H9 (cell line): Measurements from ENCODE around the gene BLMH. TPM values are rescaled to one million over a fixed set of nuclear protein-coding genes. Genes with fewer than 3 reads are reported as not detected.
A peak's percentile ranks its signal among the peaks of the same experiment; 100 is the strongest.

Experiments used
- DNase-seq: peaks from one replicate; pipeline ENCODE4 v3.0.0-alpha.2; 2017
- H2AFZ ChIP-seq: one replicate; pipeline ENCODE4 v1.6.1; 2013; ENCODE audit warnings: mild to moderate bottlenecking, low read length, control low read depth, moderate library complexity
- H2AK5ac ChIP-seq: 2 replicates; pipeline ENCODE4 v1.6.1; 2013; ENCODE audit warnings: low read length, control low read depth, mixed read lengths; ENCODE audit not compliant: insufficient read length
- H2BK120ac ChIP-seq: one replicate; pipeline ENCODE4 v1.6.1; 2013; ENCODE audit warnings: low read depth, mild to moderate bottlenecking, low read length, control low read depth, inconsistent platforms; ENCODE audit not compliant: poor library complexity, severe bottlenecking
- H2BK12ac ChIP-seq: 2 replicates; pipeline ENCODE4 v1.6.1; 2013; ENCODE audit warnings: low read length, control low read depth, mixed read lengths, low read depth; ENCODE audit not compliant: insufficient read length
- H2BK15ac ChIP-seq: 2 replicates; pipeline ENCODE4 v1.6.1; 2013; ENCODE audit warnings: low read depth, low read length, control low read depth
- H2BK20ac ChIP-seq: one replicate; pipeline ENCODE4 v1.6.1; 2013; ENCODE audit warnings: low read depth, mild to moderate bottlenecking, low read length, control low read depth, inconsistent platforms; ENCODE audit not compliant: poor library complexity, severe bottlenecking
- H2BK5ac ChIP-seq: 2 replicates; pipeline ENCODE4 v1.6.1; 2013; ENCODE audit warnings: low read length, control low read depth, mixed read lengths; ENCODE audit not compliant: insufficient read length
- H3K14ac ChIP-seq: 2 replicates; pipeline ENCODE4 v1.6.1; 2013; ENCODE audit warnings: low read length, control low read depth; ENCODE audit not compliant: insufficient read depth
- H3K18ac ChIP-seq: 2 replicates; pipeline ENCODE4 v1.6.1; 2013; ENCODE audit warnings: low read depth, mild to moderate bottlenecking, mixed read lengths, low read length, control low read depth; ENCODE audit not compliant: insufficient read length
- H3K23ac ChIP-seq: 2 replicates; pipeline ENCODE4 v1.6.1; 2013; ENCODE audit warnings: low read length, control low read depth, mixed read lengths, low read depth; ENCODE audit not compliant: insufficient read length
- H3K23me2 ChIP-seq: 2 replicates; pipeline ENCODE4 v1.6.1; 2013; ENCODE audit warnings: low read depth, mild to moderate bottlenecking, mixed read lengths, low read length, control low read depth; ENCODE audit not compliant: insufficient read length, poor library complexity, severe bottlenecking
- H3K27ac ChIP-seq: 2 replicates; pipeline ENCODE4 v1.5.1; 2013; ENCODE audit warnings: low read length, control low read depth, mixed read lengths, low read depth; ENCODE audit not compliant: insufficient read length
- H3K27me3 ChIP-seq: 2 replicates; pipeline ENCODE4 v1.6.1; 2013; ENCODE audit warnings: low read length, control low read depth, inconsistent platforms; ENCODE audit not compliant: insufficient read depth
- H3K4ac ChIP-seq: 2 replicates; pipeline ENCODE4 v1.6.1; 2013; ENCODE audit warnings: low read depth, mild to moderate bottlenecking, control low read depth, inconsistent platforms, low read length, moderate library complexity
- H3K4me1 ChIP-seq: 2 replicates; pipeline ENCODE4 v1.6.1; 2013; ENCODE audit warnings: low read length, control low read depth, inconsistent platforms; ENCODE audit not compliant: insufficient read depth
- H3K4me2 ChIP-seq: 2 replicates; pipeline ENCODE4 v1.6.1; 2013; ENCODE audit warnings: low read length, control low read depth, mixed read lengths; ENCODE audit not compliant: insufficient read length, insufficient read depth
- H3K56ac ChIP-seq: 2 replicates; pipeline ENCODE4 v1.6.1; 2013; ENCODE audit warnings: low read depth, mild to moderate bottlenecking, mixed read lengths, low read length, control low read depth; ENCODE audit not compliant: insufficient read length
- H3K79me1 ChIP-seq: 2 replicates; pipeline ENCODE4 v1.6.1; 2013; ENCODE audit warnings: low read depth, mild to moderate bottlenecking, moderate library complexity, low read length, control low read depth, inconsistent platforms; ENCODE audit not compliant: insufficient read depth, poor library complexity, severe bottlenecking
- H3K79me2 ChIP-seq: 2 replicates; pipeline ENCODE4 v1.6.1; 2013; ENCODE audit warnings: low read length, control low read depth, inconsistent platforms; ENCODE audit not compliant: insufficient read depth
- H3K9ac ChIP-seq: 2 replicates; pipeline ENCODE4 v1.6.1; 2013; ENCODE audit warnings: low read length, control low read depth, mixed read lengths; ENCODE audit not compliant: insufficient read length; ENCODE audit errors: extremely low read depth
- H3K9me3 ChIP-seq: one replicate; pipeline ENCODE4 v1.6.1; 2013; ENCODE audit warnings: low read depth, low read length, inconsistent platforms; ENCODE audit not compliant: control insufficient read depth
- H3T11ph ChIP-seq: one replicate; pipeline ENCODE4 v1.6.1; 2013; ENCODE audit warnings: mild to moderate bottlenecking, low read length, control low read depth, inconsistent platforms
- H4K20me1 ChIP-seq: one replicate; pipeline ENCODE4 v1.6.1; 2013; ENCODE audit not compliant: control insufficient read depth, insufficient read length, insufficient read depth
- H4K5ac ChIP-seq: 2 replicates; pipeline ENCODE4 v1.6.1; 2013; ENCODE audit warnings: low read depth, mild to moderate bottlenecking, mixed read lengths, low read length, control low read depth; ENCODE audit not compliant: insufficient read length
- H4K8ac ChIP-seq: replicated peaks from 2 replicates; pipeline ENCODE4 v1.6.1; 2013; ENCODE audit warnings: low read length, control low read depth, mixed read lengths, low read depth; ENCODE audit not compliant: insufficient read length
- H4K91ac ChIP-seq: 2 replicates; pipeline ENCODE4 v1.6.1; 2013; ENCODE audit warnings: low read depth, mild to moderate bottlenecking, moderate library complexity, mixed read lengths, low read length, control low read depth; ENCODE audit not compliant: insufficient read length
- H3K27ac Mint-ChIP-seq, 3 experiments: 2 replicates in 2 of 3; 3 replicates in 1 of 3; pipeline ENCODE4 v1.8.0; 2020 to 2021; ENCODE audit warnings: mixed read lengths in 3 of 3, mild to moderate bottlenecking in 1 of 3, moderate library complexity in 1 of 3
- H3K27me3 Mint-ChIP-seq: 2 replicates; pipeline ENCODE4 v1.8.0; 2021; ENCODE audit warnings: low read depth, mild to moderate bottlenecking, moderate library complexity, mixed read lengths
- H3K36me3 Mint-ChIP-seq, 3 experiments: 2 replicates in 2 of 3; 3 replicates in 1 of 3; pipeline ENCODE4 v1.8.0; 2020 to 2021; ENCODE audit warnings: low read depth in 3 of 3, mixed read lengths in 3 of 3; ENCODE audit not compliant: insufficient read depth in 1 of 3
- H3K4me1 Mint-ChIP-seq, 2 experiments: 2 replicates each; pipeline ENCODE4 v1.8.0; 2020; ENCODE audit warnings: mixed read lengths in 2 of 2
- H3K4me3 Mint-ChIP-seq, 2 experiments: 2 replicates in 1 of 2; 3 replicates in 1 of 2; pipeline ENCODE4 v1.8.0; 2020 to 2021; ENCODE audit warnings: mild to moderate bottlenecking in 2 of 2, mixed read lengths in 2 of 2, moderate library complexity in 1 of 2
- H3K9me3 Mint-ChIP-seq, 2 experiments: 2 replicates in 1 of 2; 3 replicates in 1 of 2; pipeline ENCODE4 v1.8.0; 2020; ENCODE audit warnings: mild to moderate bottlenecking in 2 of 2, mixed read lengths in 2 of 2, moderate library complexity in 1 of 2
- WGBS: extraction: QIAGEN DNeasy Blood & Tissue Kit; methylation state at CpG from one replicate; pipeline ENCODE4 v1.1.7; 2013; ENCODE audit warnings: missing lambda C conversion rate, low lambda C conversion rate, mixed read lengths; ENCODE audit not compliant: insufficient read length; ENCODE audit errors: extremely low coverage; 5-methylcytosine and 5-hydroxymethylcytosine counted together
- total RNA-seq: library from RNA; stranded (reverse); gene quantifications from 2 replicates; pipeline ENCODE4 v1.2.1, GENCODE V29; 2021
- TF ChIP-seq, protein P1 (sequence below): fragments of 200-600 bp; sonication (generic); conservative IDR thresholded peaks from 3 replicates; pipeline ENCODE4 v1.8.0; 2021; ENCODE audit warnings: antibody characterized with exemption, mild to moderate bottlenecking

BLMH gene
- total RNA-seq, 1 experiment from 2014 or later = 74.7 TPM

DNA sequence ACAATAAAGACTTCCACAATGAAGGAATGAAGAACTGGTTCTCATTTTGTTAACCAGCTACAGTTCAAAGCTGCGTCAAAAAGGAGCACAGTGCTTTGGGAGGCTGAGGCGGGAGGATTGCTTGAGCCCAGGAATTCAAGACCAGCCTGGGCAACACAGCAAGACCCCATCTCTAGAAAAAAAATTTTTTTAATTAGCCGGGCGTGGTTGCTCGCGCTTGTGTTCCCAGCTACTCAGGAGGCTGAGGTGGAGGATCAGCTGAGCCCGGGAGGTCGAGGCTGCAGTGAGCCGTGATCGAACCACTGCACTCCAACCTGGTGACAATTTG lies 55.5 kb downstream of the BLMH start:
- Histone ChIP-seq H3K23ac (no peak overlapping the region), H2BK120ac (no peak overlapping the region), H3K27ac (no peak overlapping the region), H2BK15ac (no peak overlapping the region), H3K79me1 (no peaks in the 10 kb centered on the region), H4K8ac (no peak overlapping the region), H3K9ac (no peak overlapping the region), H2AFZ (no peak overlapping the region), H3K9me3 (no peaks in the 10 kb centered on the region), H3T11ph (no peak overlapping the region), H2AK5ac (no peak overlapping the region), H2BK5ac (no peak overlapping the region), H3K14ac (no peak overlapping the region), H2BK12ac (no peak overlapping the region), H3K18ac (no peak overlapping the region), H2BK20ac (no peak overlapping the region), H4K5ac (no peak overlapping the region), H3K4me2 (peak overlapping the region; percentile 68), H3K4me1 (no peaks in the 10 kb centered on the region), H3K27me3 (peaks cover 33% of the 10 kb centered on the region; the same call in 1 of the 2 replicates), H3K56ac (no peak overlapping the region), H3K79me2 (no peaks in the 10 kb centered on the region), H3K4ac (no peak overlapping the region), H4K91ac (no peak overlapping the region), H3K23me2 (peaks cover 5% of the 10 kb centered on the region), H4K20me1 (no peaks in the 10 kb centered on the region)
- DNase-seq = no peak
- Mint-ChIP-seq H3K27me3 (peaks cover 82% of the 10 kb centered on the region), H3K4me3 (peak overlapping the region; percentile 54 to 86), H3K4me1 (peaks cover 27 to 30% of the 10 kb centered on the region in 2 experiments), H3K36me3 (peaks cover 0 to 7% (median 7%) of the 10 kb centered on the region in 3 experiments; a peak in 4 of 7 replicates), H3K9me3 (peaks cover 9 to 11% of the 10 kb centered on the region in 2 experiments), H3K27ac (no peak overlapping the region)
- TF ChIP-seq, protein P1, sequence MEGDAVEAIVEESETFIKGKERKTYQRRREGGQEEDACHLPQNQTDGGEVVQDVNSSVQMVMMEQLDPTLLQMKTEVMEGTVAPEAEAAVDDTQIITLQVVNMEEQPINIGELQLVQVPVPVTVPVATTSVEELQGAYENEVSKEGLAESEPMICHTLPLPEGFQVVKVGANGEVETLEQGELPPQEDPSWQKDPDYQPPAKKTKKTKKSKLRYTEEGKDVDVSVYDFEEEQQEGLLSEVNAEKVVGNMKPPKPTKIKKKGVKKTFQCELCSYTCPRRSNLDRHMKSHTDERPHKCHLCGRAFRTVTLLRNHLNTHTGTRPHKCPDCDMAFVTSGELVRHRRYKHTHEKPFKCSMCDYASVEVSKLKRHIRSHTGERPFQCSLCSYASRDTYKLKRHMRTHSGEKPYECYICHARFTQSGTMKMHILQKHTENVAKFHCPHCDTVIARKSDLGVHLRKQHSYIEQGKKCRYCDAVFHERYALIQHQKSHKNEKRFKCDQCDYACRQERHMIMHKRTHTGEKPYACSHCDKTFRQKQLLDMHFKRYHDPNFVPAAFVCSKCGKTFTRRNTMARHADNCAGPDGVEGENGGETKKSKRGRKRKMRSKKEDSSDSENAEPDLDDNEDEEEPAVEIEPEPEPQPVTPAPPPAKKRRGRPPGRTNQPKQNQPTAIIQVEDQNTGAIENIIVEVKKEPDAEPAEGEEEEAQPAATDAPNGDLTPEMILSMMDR = no peak
- no CpG with 5 or more reads among the region's 10 CpGs for WGBS
